NT2/D1 (cell line): ENCODE results near the gene SLC4A1AP.

Source experiments
- DNase-seq: peaks from one replicate; pipeline ENCODE4 v3.0.0-alpha.2; 2011; ENCODE audit warnings: low read depth, low spot score
- H3K27me3 ChIP-seq: 2 replicates; pipeline ENCODE4 v1.6.0; 2011; ENCODE audit warnings: mild to moderate bottlenecking; ENCODE audit not compliant: insufficient read length, insufficient read depth
- H3K36me3 ChIP-seq: 2 replicates; pipeline ENCODE4 v1.6.1; 2011; ENCODE audit warnings: mild to moderate bottlenecking, low read length, mixed read lengths; ENCODE audit not compliant: insufficient read depth, insufficient read length
- H3K4me1 ChIP-seq: 2 replicates; pipeline ENCODE4 v1.5.1; 2011; ENCODE audit not compliant: insufficient read depth, insufficient read length
- H3K4me3 ChIP-seq: 2 replicates; pipeline ENCODE4 v1.5.1; 2011; ENCODE audit warnings: low read depth; ENCODE audit not compliant: insufficient read length
- H3K9ac ChIP-seq: 2 replicates; pipeline ENCODE4 v1.6.0; 2011; ENCODE audit warnings: low read depth; ENCODE audit not compliant: insufficient read length
- H3K9me3 ChIP-seq: 2 replicates; pipeline ENCODE4 v1.5.1; 2011; ENCODE audit warnings: mild to moderate bottlenecking, low read length; ENCODE audit not compliant: insufficient read depth
- SUZ12 ChIP-seq: IDR thresholded peaks from 2 replicates; pipeline ENCODE4 v1.6.1; 2011; ENCODE audit not compliant: insufficient read length, insufficient read depth; ENCODE audit errors: extremely low read depth
- YY1 ChIP-seq: IDR thresholded peaks from 2 replicates; pipeline ENCODE4 v1.6.1; 2011; ENCODE audit not compliant: insufficient read length, insufficient read depth
- ZNF274 ChIP-seq: IDR thresholded peaks from 2 replicates; pipeline ENCODE4 v1.6.1; 2011; ENCODE audit warnings: mild to moderate bottlenecking, low read depth, low read length

Gene SLC4A1AP

GRCh38 chr2:27724905-27725701 is 61.4 kb downstream of the SLC4A1AP start:
- Histone ChIP-seq H3K4me3 (no peak overlapping the region), H3K9me3 (no peaks in the 10 kb centered on the region), H3K9ac (no peak overlapping the region), H3K36me3 (no peaks in the 10 kb centered on the region), H3K27me3 (no peaks in the 10 kb centered on the region), H3K4me1 (peaks cover 4% of the 10 kb centered on the region)
- TF ChIP-seq ZNF274 (no peak), YY1 (no peak), SUZ12 (no peak)
- no peak for DNase-seq

GRCh38 chr2:27727257-27727656 is 63.6 kb downstream of the SLC4A1AP start:
- H3K4me1 ChIP-seq, result peaks cover 4% of the 10 kb centered on the region
- no peaks in the 10 kb centered on the region for H3K36me3 ChIP-seq
- TF ChIP-seq ZNF274, result no peak
- no peak for TF ChIP-seq YY1
- no peak for TF ChIP-seq SUZ12
- H3K9me3 ChIP-seq, result no peaks in the 10 kb centered on the region
- DNase-seq, result no peak
- no peaks in the 10 kb centered on the region for H3K27me3 ChIP-seq
- H3K9ac ChIP-seq, result no peak overlapping the region
- H3K4me3 ChIP-seq, result no peak overlapping the region

GRCh38 chr2:27728081-27728858 is 64.6 kb downstream of the SLC4A1AP start:
- no peaks in the 10 kb centered on the region for H3K27me3 ChIP-seq
- no peak overlapping the region for H3K4me3 ChIP-seq
- H3K36me3 ChIP-seq, result no peaks in the 10 kb centered on the region
- TF ChIP-seq YY1, result no peak
- TF ChIP-seq SUZ12, result no peak
- TF ChIP-seq ZNF274, result no peak
- H3K9me3 ChIP-seq, result no peaks in the 10 kb centered on the region
- H3K4me1 ChIP-seq, result peaks cover 4% of the 10 kb centered on the region
- H3K9ac ChIP-seq, result no peak overlapping the region
- no peak for DNase-seq

- Histone ChIP-seq H3K27me3 (peaks cover 3% of the 10 kb centered on the region), H3K9me3 (no peaks in the 10 kb centered on the region), H3K4me3 (no peak overlapping the region), H3K9ac (no peak overlapping the region), H3K4me1 (peaks cover 1% of the 10 kb centered on the region), H3K36me3 (no peaks in the 10 kb centered on the region)
- DNase-seq, result no peak
- TF ChIP-seq YY1 (no peak), SUZ12 (no peak), ZNF274 (no peak)
Observed at GRCh38 chr2:27729198-27729597, 65.5 kb downstream of the SLC4A1AP start.

- no peak for DNase-seq
- H3K9me3 ChIP-seq, result no peaks in the 10 kb centered on the region
- TF ChIP-seq YY1 (no peak), ZNF274 (no peak), SUZ12 (no peak)
- H3K36me3 ChIP-seq, result no peaks in the 10 kb centered on the region
- H3K9ac ChIP-seq, result no peak overlapping the region
- no peak overlapping the region for H3K4me3 ChIP-seq
- peaks cover 7% of the 10 kb centered on the region for H3K27me3 ChIP-seq
- H3K4me1 ChIP-seq, result no peaks in the 10 kb centered on the region
Observed at GRCh38 chr2:27729614-27730013, 65.9 kb downstream of the SLC4A1AP start.

- H3K4me1 ChIP-seq, result no peaks in the 10 kb centered on the region
- DNase-seq, result no peak
- no peaks in the 10 kb centered on the region for H3K36me3 ChIP-seq
- peaks cover 12% of the 10 kb centered on the region for H3K27me3 ChIP-seq
- no peak for TF ChIP-seq ZNF274
- no peak for TF ChIP-seq YY1
- no peak for TF ChIP-seq SUZ12
- H3K9ac ChIP-seq, result no peak overlapping the region
- H3K9me3 ChIP-seq, result no peaks in the 10 kb centered on the region
- H3K4me3 ChIP-seq, result no peak overlapping the region
Observed at GRCh38 chr2:27730261-27730662, 66.6 kb downstream of the SLC4A1AP start.

GRCh38 chr2:27730980-27731691 is 67.4 kb downstream of the SLC4A1AP start:
- no peaks in the 10 kb centered on the region for H3K9me3 ChIP-seq
- no peak overlapping the region for H3K9ac ChIP-seq
- no peaks in the 10 kb centered on the region for H3K36me3 ChIP-seq
- no peak for TF ChIP-seq YY1
- peaks cover 2% of the 10 kb centered on the region for H3K4me1 ChIP-seq
- H3K4me3 ChIP-seq, result no peak overlapping the region
- H3K27me3 ChIP-seq, result peaks cover 16% of the 10 kb centered on the region
- DNase-seq, result no peak
